HK-2 (cell line): ENCODE data around the gene ST6GALNAC2.

Experiments
- DNase-seq: peaks from one replicate; pipeline ENCODE4 v3.0.0-alpha.2; 2018; ENCODE audit not compliant: unreplicated experiment

Gene ST6GALNAC2

GRCh38 chr17:76556765-76557367, 28.8 kb downstream of the ST6GALNAC2 start:
- no peak for DNase-seq

GRCh38 chr17:76554131-76554530, 31.5 kb downstream of the ST6GALNAC2 start:
- no peak for DNase-seq

GRCh38 chr17:76553178-76553908, 32.3 kb downstream of the ST6GALNAC2 start:
- no peak for DNase-seq

- DNase-seq, result no peak
Measured at GRCh38 chr17:76551685-76552084, 34.0 kb downstream of the ST6GALNAC2 start.

GRCh38 chr17:76550712-76551615, 34.7 kb downstream of the ST6GALNAC2 start:
- no peak for DNase-seq

- DNase-seq, result no peak
Measured at GRCh38 chr17:76549539-76549938, 36.1 kb downstream of the ST6GALNAC2 start.

GRCh38 chr17:76549215-76549518, 36.5 kb downstream of the ST6GALNAC2 start:
- DNase-seq, result no peak

- no peak for DNase-seq
Measured at GRCh38 chr17:76548378-76549214, 37.1 kb downstream of the ST6GALNAC2 start.

DNA sequence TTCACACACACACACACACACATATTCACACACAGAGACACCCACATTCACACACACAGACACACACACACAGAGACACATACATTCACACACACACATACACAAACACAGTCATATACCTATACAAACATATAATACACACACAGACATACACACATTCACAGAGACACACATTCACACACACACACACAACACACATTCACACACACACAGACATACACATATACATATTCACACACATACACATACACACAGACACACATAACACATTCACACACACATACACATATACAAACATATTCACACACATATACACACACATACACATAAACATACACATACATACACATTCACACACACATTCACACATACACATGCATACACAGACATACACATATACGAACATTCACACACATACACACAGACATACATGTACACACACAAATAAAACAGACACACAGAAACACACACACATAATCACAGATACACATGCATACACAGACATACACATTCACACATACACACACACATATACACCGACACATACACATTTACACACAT, 37.9 kb downstream of the ST6GALNAC2 start:
- no peak for DNase-seq

DNA sequence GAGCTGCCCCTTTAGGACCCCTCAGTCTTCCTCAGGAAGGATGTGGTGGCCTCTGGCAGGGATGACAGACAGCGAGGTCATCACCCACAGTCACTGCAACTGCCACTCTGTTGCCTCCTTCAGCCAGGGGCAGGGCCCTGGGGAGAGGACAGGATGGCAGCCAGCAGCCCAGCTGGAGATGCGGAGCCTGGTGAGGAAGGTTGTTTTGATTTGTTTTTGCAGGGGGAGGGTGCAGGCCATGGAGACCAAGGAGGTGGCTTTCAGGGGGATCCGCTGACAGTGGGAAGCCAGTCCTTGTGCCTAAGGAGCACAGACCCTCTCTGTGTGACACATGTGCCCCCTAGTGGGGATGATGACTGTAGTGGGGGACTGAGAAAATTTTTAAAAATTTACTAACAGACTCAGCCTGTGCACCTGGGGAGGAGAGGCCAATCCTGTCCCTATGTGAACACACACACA, 38.4 kb downstream of the ST6GALNAC2 start:
- no peak for DNase-seq

DNA sequence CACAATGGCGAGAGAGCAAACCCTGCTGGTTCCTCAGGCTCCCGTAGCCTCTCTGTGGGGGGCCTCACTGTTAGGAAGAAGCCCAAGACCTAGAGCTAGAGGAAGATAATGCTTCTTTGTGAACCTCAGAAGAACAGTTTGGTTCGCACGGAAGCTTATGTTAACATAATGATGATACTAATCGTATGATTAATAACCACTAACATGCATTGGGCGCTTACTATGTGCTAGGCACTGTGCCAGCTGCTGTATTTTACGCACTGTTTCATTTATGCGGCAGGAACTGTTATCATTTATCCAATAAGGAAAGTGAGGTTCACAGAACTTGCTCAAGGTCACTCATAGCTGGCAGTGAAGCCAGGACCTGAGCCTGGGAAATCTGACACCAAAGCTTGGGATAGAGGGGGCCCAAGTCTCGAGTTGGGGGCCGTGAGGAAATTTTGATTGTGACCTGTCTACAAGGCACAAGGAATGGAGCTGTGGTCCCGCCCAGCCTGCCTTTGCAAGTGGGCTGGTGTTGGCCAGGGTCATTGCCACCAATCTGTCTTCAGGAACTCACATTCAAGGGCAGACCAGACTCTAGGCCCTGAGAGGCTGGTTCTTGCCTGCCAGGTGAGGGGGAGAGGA, 39.0 kb downstream of the ST6GALNAC2 start:
- DNase-seq, result no peak

- no peak for DNase-seq
Measured at GRCh38 chr17:76545918-76546555, 39.6 kb downstream of the ST6GALNAC2 start.

DNA sequence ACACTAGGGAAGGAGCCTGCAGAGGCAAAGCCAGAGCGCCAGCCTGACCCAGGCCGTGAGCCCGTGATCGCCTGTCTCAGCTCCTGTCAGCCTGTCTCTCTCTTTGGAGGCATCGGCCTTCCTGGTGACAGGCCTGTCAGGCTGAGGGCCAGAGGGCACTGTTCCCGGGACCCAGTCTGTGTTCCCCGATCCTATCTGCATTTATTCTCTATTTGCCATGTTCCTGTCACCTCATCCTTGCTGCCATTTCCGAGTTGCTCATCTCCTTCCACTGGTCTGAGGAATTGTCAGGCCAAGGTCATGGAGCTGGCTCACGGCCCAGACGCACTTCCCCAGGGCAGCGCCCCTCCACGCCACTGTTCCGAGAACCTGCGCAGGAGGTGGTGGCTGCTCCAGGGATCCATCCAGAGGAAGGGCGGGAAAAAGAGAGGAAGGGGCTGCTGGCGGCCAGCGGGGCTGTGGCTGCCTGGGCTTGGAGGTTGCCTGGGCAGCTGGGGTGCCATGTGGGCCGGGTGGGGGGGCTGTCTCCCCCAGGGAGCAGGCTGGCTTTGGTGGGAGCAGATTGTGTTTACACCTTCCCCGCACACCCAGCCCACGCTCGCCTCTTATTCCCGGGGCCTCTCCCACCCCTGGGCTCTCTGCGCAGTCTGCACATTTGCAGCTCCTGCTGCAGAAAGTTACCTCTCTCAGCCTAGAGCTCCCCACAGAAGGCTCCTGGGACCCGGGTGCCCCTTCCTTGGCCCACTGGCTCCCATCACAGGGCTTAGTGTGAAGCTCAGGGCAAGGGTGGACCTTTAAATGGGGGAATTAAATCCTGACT, 40.9 kb downstream of the ST6GALNAC2 start:
- DNase-seq, result no peak

GRCh38 chr17:76543826-76544545, 41.7 kb downstream of the ST6GALNAC2 start:
- DNase-seq, result no peak

GRCh38 chr17:76543482-76543825, 42.2 kb downstream of the ST6GALNAC2 start:
- no peak for DNase-seq

DNA sequence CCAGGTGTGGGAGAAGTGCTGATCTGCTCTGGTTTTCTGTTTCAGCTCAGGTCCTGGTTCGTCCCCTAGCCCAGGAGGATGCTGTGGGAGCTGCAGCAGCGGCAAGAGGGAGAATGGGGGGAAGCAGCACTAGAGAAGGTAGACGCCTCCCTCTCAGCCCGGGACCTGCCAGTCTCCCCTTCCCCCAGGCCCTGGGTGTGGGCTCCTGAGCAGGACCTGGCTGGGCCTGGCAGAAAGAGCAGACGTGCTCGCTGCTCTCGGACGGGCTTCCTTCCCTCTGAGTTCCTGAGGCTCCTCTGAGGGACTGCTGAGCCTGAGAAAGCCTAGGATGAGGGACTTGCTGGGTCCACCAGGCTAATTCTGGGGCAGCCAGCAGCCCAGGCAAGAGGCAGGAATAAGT, 42.7 kb downstream of the ST6GALNAC2 start:
- no peak for DNase-seq

- no peak for DNase-seq
Measured at GRCh38 chr17:76542566-76542971, 43.1 kb downstream of the ST6GALNAC2 start.

DNA sequence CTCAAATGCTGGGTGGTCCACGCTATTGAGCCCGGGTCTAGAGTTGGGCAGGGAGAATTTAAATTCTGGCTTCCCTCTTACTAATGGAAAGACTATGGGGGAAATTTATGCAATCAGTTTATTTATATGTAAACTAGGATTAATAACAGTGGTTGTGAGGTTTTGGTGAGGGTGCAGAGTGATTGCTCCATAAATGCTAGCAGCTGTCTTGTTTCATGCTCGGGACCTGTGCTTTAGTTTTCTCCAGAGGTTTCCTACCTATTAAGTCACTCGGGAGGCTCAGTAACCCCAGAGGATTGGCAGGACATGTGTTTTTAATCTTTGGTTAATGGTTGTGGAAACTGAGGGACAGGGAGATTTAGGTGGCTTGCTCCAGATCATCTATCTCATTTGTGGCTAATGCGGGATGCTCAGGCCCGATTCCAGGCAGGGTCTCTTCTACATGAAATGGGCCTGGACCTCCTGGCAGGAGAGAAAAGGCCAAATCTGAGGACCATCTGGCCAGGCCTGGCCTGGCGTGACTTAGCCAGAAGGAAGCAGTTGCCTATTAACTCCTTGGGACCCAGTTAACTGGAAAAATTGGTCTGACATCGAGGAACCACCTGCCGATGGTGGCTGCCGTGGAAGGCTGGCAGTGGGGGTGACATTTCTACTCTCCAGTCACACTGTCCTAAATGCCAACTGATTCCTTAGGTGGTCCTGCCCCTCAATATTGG, 43.8 kb downstream of the ST6GALNAC2 start:
- no peak for DNase-seq
